Fibroblast of mammary gland (primary cell): ENCODE results near the gene TBC1D22A.

Experiments
- DNase-seq: peaks from one replicate; pipeline ENCODE4 v3.0.0-alpha.2; 2010; ENCODE audit warnings: low read depth
- H3K4me3 ChIP-seq: 2 replicates; pipeline ENCODE4 v1.5.1; 2011; ENCODE audit warnings: low read depth, mild to moderate bottlenecking, low read length, moderate library complexity; ENCODE audit not compliant: control insufficient read depth
- CTCF ChIP-seq: conservative IDR thresholded peaks from 2 replicates; pipeline ENCODE4 v1.5.1; 2011; ENCODE audit warnings: low read depth, low read length, inconsistent platforms; ENCODE audit not compliant: control insufficient read depth, insufficient read depth

TBC1D22A gene

GRCh38 chr22:46934172-46934745 is 171.8 kb downstream of the TBC1D22A start:
- H3K4me3 ChIP-seq, result no peak overlapping the region
- DNase-seq, result no peak
- no peak for TF ChIP-seq CTCF

- TF ChIP-seq CTCF, result no peak
- peak; percentile 94 for DNase-seq
- H3K4me3 ChIP-seq, result no peak overlapping the region
Measured at GRCh38 chr22:46934746-46935491, 172.5 kb downstream of the TBC1D22A start.

- no peak for DNase-seq
- TF ChIP-seq CTCF, result no peak
- H3K4me3 ChIP-seq, result no peak overlapping the region
Measured at GRCh38 chr22:46935506-46936377, 173.3 kb downstream of the TBC1D22A start.

- TF ChIP-seq CTCF, result no peak
- DNase-seq, result no peak
Measured at GRCh38 chr22:46936378-46936903, 174.0 kb downstream of the TBC1D22A start.

GRCh38 chr22:46937185-46937584 is 174.7 kb downstream of the TBC1D22A start:
- no peak for TF ChIP-seq CTCF
- DNase-seq, result no peak
- no peak overlapping the region for H3K4me3 ChIP-seq

More at GRCh38 chr22:46936378-46936903, 174.0 kb downstream of the TBC1D22A start:
- no peak overlapping the region for H3K4me3 ChIP-seq

- TF ChIP-seq CTCF, result no peak
Measured at GRCh38 chr22:46937939-46938338, 175.5 kb downstream of the TBC1D22A start.

More at GRCh38 chr22:46937939-46938338, 175.5 kb downstream of the TBC1D22A start:
- no peak overlapping the region for H3K4me3 ChIP-seq
- DNase-seq, result no peak
